Body of pancreas (tissue), 4 donors: Measurements from ENCODE around the gene DOK3. TPM values are rescaled to one million over a fixed set of nuclear protein-coding genes. Genes with fewer than 3 reads are reported as not detected.

Source experiments
- ATAC-seq: fragments of 150-250 bp; one replicate; pipeline ENCODE4 v1.9.1; 2016
- DNase-seq, 4 donors: peaks; one replicate each; pipeline ENCODE4 v3.0.0-alpha.2; 2019
- H3K27ac ChIP-seq, 4 donors: fragments of 200-600 bp; sonication (generic); 1 replicate in 3 of 4; 2 replicates in 1 of 4; pipeline versions ENCODE4 v1.5.1 to v1.6.1; 2016 to 2019; ENCODE audit warnings: mild to moderate bottlenecking in 1 of 4, mixed read lengths in 1 of 4, moderate library complexity in 1 of 4
- H3K27me3 ChIP-seq, 2 donors: fragments of 200-600 bp; sonication (generic); one replicate each; pipeline ENCODE4 v1.6.0; 2016; ENCODE audit warnings: mild to moderate bottlenecking in 1 of 2
- H3K36me3 ChIP-seq, 2 donors: fragments of 200-600 bp; sonication (generic); replicated peaks in 1 of 2; 2 replicates each; pipeline ENCODE4 v1.5.1; 2016; ENCODE audit warnings: low read depth in 2 of 2; ENCODE audit not compliant: insufficient read depth in 1 of 2
- H3K4me1 ChIP-seq: fragments of 200-600 bp; sonication (generic); one replicate; pipeline ENCODE4 v1.6.0; 2016
- H3K4me3 ChIP-seq, 2 donors: fragments of 200-600 bp; sonication (generic); 1 replicate in 1 of 2; 2 replicates in 1 of 2; pipeline ENCODE4 v1.5.1; 2016 to 2019
- H3K9me3 ChIP-seq, 3 donors: fragments of 200-600 bp; sonication (generic); 1 replicate in 2 of 3; 2 replicates in 1 of 3; pipeline ENCODE4 v1.5.1; 2016
- CTCF ChIP-seq, 7 experiments: fragments of 450-650 bp in 4 of 7; fragments of 200-600 bp in 3 of 7; sonication (generic) in 3 of 7; IDR thresholded peaks; one replicate each; pipeline ENCODE4 v1.5.1; 2016 to 2019; ENCODE audit warnings: antibody characterized with exemption in 7 of 7
- POLR2A ChIP-seq, 3 donors: fragments of 450-650 bp; IDR thresholded peaks; one replicate each; pipeline ENCODE4 v1.6.1; 2016; ENCODE audit warnings: antibody characterized with exemption in 3 of 3, mild to moderate bottlenecking in 2 of 3
- WGBS, 2 donors: methylation state at CpG; one replicate each; pipeline ENCODE4 v1.1.5; 2017; 5-methylcytosine and 5-hydroxymethylcytosine counted together
- intact Hi-C: fragments of 100-400 bp; cut with DNase I; formaldehyde crosslinking; loops from one replicate; pipeline ENCODE4 v1.15.1; 2023
- total RNA-seq, 2 donors: library from RNA; depleted of rRNA; stranded (reverse); fragments of >200 nt; gene quantifications; one replicate each; pipeline ENCODE4 v1.1.0, GENCODE V29; 2016

The DOK3 gene
- total RNA-seq, 2 donors from 2014 or later, result 3.3 to 5.4 TPM

- WGBS, 2 donors, result 61 to 75% methylated on average over 4 to 10 of the region's 11 CpGs
Observed at GRCh38 chr5:177494346-177495195, 15.1 kb downstream of the DOK3 start.

GRCh38 chr5:177493795-177494345 lies 15.8 kb downstream of the DOK3 start:
- no peaks in the 10 kb centered on the region for H3K27me3 ChIP-seq
- intact Hi-C loops, result no loop called here
- peaks cover 34% of the 10 kb centered on the region for H3K4me1 ChIP-seq
- ATAC-seq, result no peak
- no peak for DNase-seq
- no peaks in the 10 kb centered on the region for H3K36me3 ChIP-seq
- TF ChIP-seq CTCF (IDR thresholded peaks at IDR 0.05), result no peak
- no peak for TF ChIP-seq POLR2A (IDR thresholded peaks at IDR 0.05)
- H3K4me3 ChIP-seq, result no peak overlapping the region
- no peaks in the 10 kb centered on the region for H3K9me3 ChIP-seq
- 87 to 90% methylated on average over 5 of the region's 5 CpGs for WGBS, 2 donors
- H3K27ac ChIP-seq, result no peak overlapping the region

More at GRCh38 chr5:177494346-177495195, 15.1 kb downstream of the DOK3 start:
- DNase-seq (peak in 3 of 4 donors; percentile 33 to 55 (median 48)), ATAC-seq (no peak)
- Histone ChIP-seq H3K9me3 (no peaks in the 10 kb centered on the region), H3K4me1 (peaks cover 34% of the 10 kb centered on the region), H3K36me3 (no peaks in the 10 kb centered on the region), H3K4me3 (no peak overlapping the region), H3K27me3 (no peaks in the 10 kb centered on the region), H3K27ac (peak overlapping the region in 2 of 4 donors; percentile 20 to 36)
- TF ChIP-seq CTCF (IDR thresholded peaks at IDR 0.05) (no peak), POLR2A (IDR thresholded peaks at IDR 0.05) (no peak)
- intact Hi-C loops, result no loop called here

- DNase-seq (no peak), ATAC-seq (no peak)
- Histone ChIP-seq H3K27ac (no peak overlapping the region), H3K27me3 (no peaks in the 10 kb centered on the region), H3K4me1 (peaks cover 26% of the 10 kb centered on the region), H3K4me3 (no peak overlapping the region), H3K36me3 (no peaks in the 10 kb centered on the region), H3K9me3 (no peaks in the 10 kb centered on the region)
- 89 to 90% methylated on average over 4 to 7 of the region's 7 CpGs for WGBS, 2 donors
- TF ChIP-seq POLR2A (IDR thresholded peaks at IDR 0.05) (no peak), CTCF (IDR thresholded peaks at IDR 0.05) (no peak)
- intact Hi-C loops, result no loop called here
Observed at GRCh38 chr5:177492841-177493240, 16.8 kb downstream of the DOK3 start.

- Histone ChIP-seq H3K4me3 (no peak overlapping the region), H3K9me3 (no peaks in the 10 kb centered on the region), H3K27me3 (no peaks in the 10 kb centered on the region), H3K4me1 (peaks cover 23% of the 10 kb centered on the region), H3K36me3 (no peaks in the 10 kb centered on the region), H3K27ac (no peak overlapping the region)
- 92 to 96% methylated on average over 17 to 47 of the region's 54 CpGs for WGBS, 2 donors
- no peak for ATAC-seq
- DNase-seq, result no peak
- TF ChIP-seq CTCF (IDR thresholded peaks at IDR 0.05) (no peak), POLR2A (IDR thresholded peaks at IDR 0.05) (no peak)
- intact Hi-C loops, result no loop called here
Observed at GRCh38 chr5:177491983-177492746, 17.5 kb downstream of the DOK3 start.
